B cell (primary cell): ENCODE measurements around the gene TSPAN19. TPM values are rescaled to one million over a fixed set of nuclear protein-coding genes. Genes with fewer than 3 reads are reported as not detected.

Source experiments
- ATAC-seq: fragments of 200-7000 bp; cut with Tn5 transposase; one replicate; pipeline ENCODE4 v1.10.0; 2021; ENCODE audit warnings: low read depth, mild to moderate bottlenecking, moderate number of reproducible peaks, moderate library complexity
- CTCF ChIA-PET: fragments of 350-600 bp; sonication (Branson Sonifier 250); formaldehyde crosslinking; loops from one replicate; lab custom pipeline; 2021; ENCODE audit warnings: antibody characterized with exemption, inconsistent platforms; lab: Charles Lee
- POLR2A ChIA-PET: fragments of 350-600 bp; sonication (Branson Sonifier 250); formaldehyde crosslinking; loops from one replicate; lab custom pipeline; 2021; ENCODE audit warnings: antibody characterized with exemption; lab: Charles Lee
- DNase-seq: peaks from one replicate; pipeline ENCODE4 v3.0.0; 2013
- H2AFZ ChIP-seq: 2 replicates; pipeline ENCODE4 v1.6.1; 2012; ENCODE audit warnings: mild to moderate bottlenecking, low read depth, low read length; ENCODE audit not compliant: insufficient read depth, poor library complexity, severe bottlenecking
- H3K27ac ChIP-seq, 2 donors: 1 replicate in 1 of 2; 2 replicates in 1 of 2; pipeline ENCODE4 v1.5.1; 2012 to 2013; ENCODE audit warnings: low read length in 2 of 2, mild to moderate bottlenecking in 2 of 2, moderate library complexity in 1 of 2
- H3K27me3 ChIP-seq, 4 experiments: fragments of 200-600 bp in 1 of 4; sonication (generic) in 1 of 4; replicated peaks in 1 of 4; 1 replicate in 2 of 4; 2 replicates in 2 of 4; pipeline versions ENCODE4 v1.6.1 to v1.7.0; 2013 to 2016; ENCODE audit warnings: low read length in 3 of 4, mild to moderate bottlenecking in 2 of 4, mixed read lengths in 1 of 4, moderate library complexity in 1 of 4; ENCODE audit not compliant: insufficient read depth in 4 of 4, control insufficient read depth in 3 of 4; ENCODE audit errors: control extremely low read depth in 1 of 4
- H3K36me3 ChIP-seq, 2 experiments: replicated peaks in 1 of 2; 1 replicate in 1 of 2; 2 replicates in 1 of 2; pipeline versions ENCODE4 v1.6.1 to v1.7.1; 2013; ENCODE audit warnings: low read length in 1 of 2; ENCODE audit not compliant: insufficient read depth in 2 of 2, control insufficient read depth in 1 of 2; ENCODE audit errors: control extremely low read depth in 1 of 2, extremely low read depth in 1 of 2
- H3K4me1 ChIP-seq, 2 donors: fragments of 200-600 bp in 1 of 2; sonication (generic) in 1 of 2; 1 replicate in 1 of 2; 2 replicates in 1 of 2; pipeline versions ENCODE4 v1.5.1 to v1.6.1; 2013 to 2017; ENCODE audit warnings: low read length in 2 of 2; ENCODE audit not compliant: control insufficient read depth in 2 of 2, insufficient read depth in 2 of 2
- H3K4me2 ChIP-seq: replicated peaks from 2 replicates; pipeline ENCODE3; 2012; ENCODE audit warnings: mild to moderate bottlenecking, low read depth, low read length; ENCODE audit not compliant: poor library complexity, severe bottlenecking
- H3K4me3 ChIP-seq, 5 experiments: fragments of 200-600 bp in 1 of 5; sonication (generic) in 1 of 5; 1 replicate in 3 of 5; 2 replicates in 2 of 5; pipeline versions ENCODE4 v1.5.1 to v1.7.0; 2011 to 2016; ENCODE audit warnings: low read length in 4 of 5, mild to moderate bottlenecking in 4 of 5, low read depth in 2 of 5, control low read depth in 1 of 5, moderate library complexity in 1 of 5; ENCODE audit not compliant: insufficient read depth in 1 of 5; ENCODE audit errors: control extremely low read depth in 1 of 5, extremely low read depth in 1 of 5
- H3K79me2 ChIP-seq: fragments of 200-600 bp; sonication (generic); one replicate; pipeline ENCODE4 v1.6.0; 2016; ENCODE audit warnings: low read length; ENCODE audit not compliant: control insufficient read depth, insufficient read depth
- H3K9ac ChIP-seq: fragments of 200-600 bp; sonication (generic); 2 replicates; pipeline ENCODE4 v1.6.1; 2017; ENCODE audit warnings: mild to moderate bottlenecking, low read length, moderate library complexity
- H3K9me3 ChIP-seq, 3 donors: one replicate each; pipeline versions ENCODE4 v1.6.1 to v1.7.1; 2013; ENCODE audit warnings: low read length in 2 of 3; ENCODE audit not compliant: control insufficient read depth in 2 of 3, insufficient read depth in 1 of 3; ENCODE audit errors: control extremely low read depth in 1 of 3
- H4K20me1 ChIP-seq: 2 replicates; pipeline ENCODE4 v1.6.0; 2012; ENCODE audit warnings: mild to moderate bottlenecking, low read length; ENCODE audit not compliant: insufficient read depth, control insufficient read depth, poor library complexity, severe bottlenecking
- H3K27ac Mint-ChIP-seq: one replicate; pipeline ENCODE4 v1.8.0; 2021; ENCODE audit warnings: mixed read lengths
- H3K27me3 Mint-ChIP-seq: one replicate; pipeline ENCODE4 v1.8.0; 2021; ENCODE audit warnings: mixed read lengths
- H3K4me1 Mint-ChIP-seq: one replicate; pipeline ENCODE4 v1.8.0; 2021; ENCODE audit warnings: mixed read lengths
- H3K4me3 Mint-ChIP-seq: one replicate; pipeline ENCODE4 v1.8.0; 2021; ENCODE audit warnings: mixed read lengths
- H3K9me3 Mint-ChIP-seq: one replicate; pipeline ENCODE4 v1.8.0; 2022; ENCODE audit warnings: mixed read lengths; ENCODE audit not compliant: insufficient read depth
- EZH2 ChIP-seq: IDR thresholded peaks from 2 replicates; pipeline ENCODE4 v1.6.1; 2012; ENCODE audit warnings: borderline replicate concordance, low read depth, mild to moderate bottlenecking, moderate library complexity, low read length; ENCODE audit not compliant: insufficient read depth, poor library complexity, severe bottlenecking
- WGBS: methylation state at CpG from one replicate; pipeline ENCODE4 v1.1.5; 2013; ENCODE audit warnings: missing lambda C conversion rate; ENCODE audit not compliant: insufficient coverage; 5-methylcytosine and 5-hydroxymethylcytosine counted together
- intact Hi-C: fragments of 100-400 bp; cut with micrococcal nuclease; formaldehyde crosslinking; loops from one replicate; pipeline ENCODE4 v1.10.0; 2022
- polyA minus RNA-seq: library from RNA; depleted of rRNA, polyadenylated mRNA; stranded (reverse); fragments of >200 nt; gene quantifications from 2 replicates; pipeline ENCODE4 v1.2.3, GENCODE V29; 2012
- polyA plus RNA-seq: library from polyadenylated mRNA; depleted of rRNA; stranded (reverse); fragments of >200 nt; gene quantifications from 2 replicates; pipeline ENCODE4 v1.2.3, GENCODE V29; 2012
- total RNA-seq, 2 donors: library from RNA; stranded (reverse); fragments of 120-200 nt in 1 of 2; gene quantifications; 1 replicate in 1 of 2; 2 replicates in 1 of 2; pipeline versions ENCODE4 v1.2.3 to v1.2.4, GENCODE V29; 2013 to 2022
- TF ChIP-seq, protein P1 (sequence below): fragments of 200-600 bp; IDR thresholded peaks from one replicate; pipeline ENCODE4 v1.8.0; 2022; ENCODE audit warnings: antibody characterized with exemption, mild to moderate bottlenecking

Gene TSPAN19
- total RNA-seq (not detected in 2 replicates), polyA plus RNA-seq (not detected in 2 replicates), polyA minus RNA-seq (not detected in 2 replicates)
- total RNA-seq (2013), result not detected

GRCh38 chr12:85036234-85036707 lies at the start of gene TSPAN19, which contains the start of gene LRRIQ1:
TSPAN19 (minus strand) TSS chr12:85036277; CDS start chr12:85029946, 6,331 bp downstream.
LRRIQ1 (plus strand) TSS chr12:85036351; CDS start chr12:85038177, 1,826 bp downstream.
- TF ChIP-seq, protein P1, sequence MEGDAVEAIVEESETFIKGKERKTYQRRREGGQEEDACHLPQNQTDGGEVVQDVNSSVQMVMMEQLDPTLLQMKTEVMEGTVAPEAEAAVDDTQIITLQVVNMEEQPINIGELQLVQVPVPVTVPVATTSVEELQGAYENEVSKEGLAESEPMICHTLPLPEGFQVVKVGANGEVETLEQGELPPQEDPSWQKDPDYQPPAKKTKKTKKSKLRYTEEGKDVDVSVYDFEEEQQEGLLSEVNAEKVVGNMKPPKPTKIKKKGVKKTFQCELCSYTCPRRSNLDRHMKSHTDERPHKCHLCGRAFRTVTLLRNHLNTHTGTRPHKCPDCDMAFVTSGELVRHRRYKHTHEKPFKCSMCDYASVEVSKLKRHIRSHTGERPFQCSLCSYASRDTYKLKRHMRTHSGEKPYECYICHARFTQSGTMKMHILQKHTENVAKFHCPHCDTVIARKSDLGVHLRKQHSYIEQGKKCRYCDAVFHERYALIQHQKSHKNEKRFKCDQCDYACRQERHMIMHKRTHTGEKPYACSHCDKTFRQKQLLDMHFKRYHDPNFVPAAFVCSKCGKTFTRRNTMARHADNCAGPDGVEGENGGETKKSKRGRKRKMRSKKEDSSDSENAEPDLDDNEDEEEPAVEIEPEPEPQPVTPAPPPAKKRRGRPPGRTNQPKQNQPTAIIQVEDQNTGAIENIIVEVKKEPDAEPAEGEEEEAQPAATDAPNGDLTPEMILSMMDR, result no peak
- no peak for TF ChIP-seq EZH2
- POLR2A ChIA-PET, result no interaction called here
- H3K4me3 Mint-ChIP-seq, result peak within 1 kb of the TSS; percentile 77
- H2AFZ ChIP-seq, result peak within 1 kb of the TSS; percentile 75
- 4% methylated on average over 12 of the region's 22 CpGs for WGBS
- no peaks in the 10 kb centered on the region for H3K79me2 ChIP-seq
- H3K27me3 Mint-ChIP-seq, result peaks cover 9% of the 10 kb centered on the region
- H3K36me3 ChIP-seq, result no peaks in the 10 kb centered on the region
- H3K27me3 ChIP-seq, result peaks cover 0 to 4% (median 2%) of the 10 kb centered on the region in 4 experiments
- H3K4me3 ChIP-seq, result peak within 1 kb of the TSS in 4 of 5 experiments; percentile 6 to 52 (median 42)
- H3K9ac ChIP-seq, result peak within 1 kb of the TSS; percentile 63
- no peaks in the 10 kb centered on the region for H3K9me3 Mint-ChIP-seq
- CTCF ChIA-PET, result no interaction called here
- peaks cover 7% of the 10 kb centered on the region for H3K4me1 Mint-ChIP-seq
- peak; percentile 52 for DNase-seq
- H3K27ac Mint-ChIP-seq, result peak within 1 kb of the TSS; percentile 41
- H3K4me2 ChIP-seq, result peak within 1 kb of the TSS; percentile 72
- intact Hi-C loops, result no loop called here
- H3K9me3 ChIP-seq, result no peaks in the 10 kb centered on the region
- H3K27ac ChIP-seq, result no peak within 1 kb of the TSS
- ATAC-seq, result no peak
- no peaks in the 10 kb centered on the region for H4K20me1 ChIP-seq
- H3K4me1 ChIP-seq, result no peaks in the 10 kb centered on the region

GRCh38 chr12:85085066-85085465 lies 49.0 kb upstream of the TSPAN19 start:
- TF ChIP-seq EZH2, result no peak
- TF ChIP-seq, protein P1, result no peak
- Histone ChIP-seq H3K27ac (no peak overlapping the region), H3K79me2 (no peaks in the 10 kb centered on the region), H3K9ac (no peak overlapping the region), H3K27me3 (no peaks in the 10 kb centered on the region), H3K36me3 (no peaks in the 10 kb centered on the region), H3K4me2 (no peak overlapping the region), H3K4me1 (no peaks in the 10 kb centered on the region), H3K9me3 (no peaks in the 10 kb centered on the region), H4K20me1 (no peaks in the 10 kb centered on the region), H3K4me3 (no peak overlapping the region), H2AFZ (no peak overlapping the region)
- Mint-ChIP-seq H3K4me1 (no peaks in the 10 kb centered on the region), H3K9me3 (no peaks in the 10 kb centered on the region), H3K4me3 (no peak overlapping the region), H3K27me3 (no peaks in the 10 kb centered on the region), H3K27ac (no peak overlapping the region)
- WGBS, result no CpG with 5 or more reads among the region's 5 CpGs
- ChIA-PET CTCF (no interaction called here), POLR2A (no interaction called here)
- ATAC-seq (no peak), DNase-seq (no peak)
- intact Hi-C loops, result no loop called here
